IMR-90 (cell line): ENCODE measurements around the gene PRRC2A. TPM values are rescaled to one million over a fixed set of nuclear protein-coding genes. Genes with fewer than 3 reads are reported as not detected.

Experiments
- ATAC-seq: fragments of 200-7000 bp; cut with Tn5 transposase; 2 replicates; pipeline ENCODE4 v1.9.1; 2020; ENCODE audit warnings: low read depth, mild to moderate bottlenecking, moderate library complexity
- BruUV-seq: library from RNA; stranded (reverse); fragments of 400-500 nt; replicated peaks from 2 replicates; lab custom pipeline; 2021; lab: Mats Ljungman, UMichigan
- CTCF ChIA-PET: fragments of 300-600 bp; formaldehyde crosslinking; extraction: SDS; loops from one replicate; lab custom pipeline; 2021; ENCODE audit warnings: antibody characterized with exemption; lab: Yijun Ruan, JAX
- POLR2A ChIA-PET: fragments of 300-600 bp; sonication (Branson Sonifier 250); formaldehyde crosslinking; loops from one replicate; lab custom pipeline; 2022; ENCODE audit warnings: antibody characterized with exemption; ENCODE audit not compliant: unreplicated experiment; lab: Charles Lee
- DNase-seq: peaks from one replicate; pipeline ENCODE4 v3.0.0; 2013
- H2AFZ ChIP-seq: replicated peaks from 2 replicates; pipeline ENCODE3; 2013; ENCODE audit warnings: low read length, mild to moderate bottlenecking; ENCODE audit not compliant: poor library complexity
- H2AK5ac ChIP-seq: 2 replicates; pipeline ENCODE4 v1.6.1; 2013; ENCODE audit warnings: low read depth, low read length, inconsistent platforms
- H2AK9ac ChIP-seq: replicated peaks from 2 replicates; pipeline ENCODE3; 2013; ENCODE audit warnings: mild to moderate bottlenecking, low read depth, low read length, moderate library complexity; ENCODE audit not compliant: poor library complexity
- H2BK120ac ChIP-seq: 2 replicates; pipeline ENCODE4 v1.6.1; 2013; ENCODE audit warnings: low read depth, low read length, inconsistent platforms
- H2BK15ac ChIP-seq: 3 replicates; pipeline ENCODE4 v1.6.1; 2013; ENCODE audit warnings: low read depth, low read length, inconsistent platforms
- H2BK20ac ChIP-seq: 2 replicates; pipeline ENCODE4 v1.6.1; 2013; ENCODE audit warnings: low read depth, mild to moderate bottlenecking, inconsistent platforms, low read length, moderate library complexity
- H2BK5ac ChIP-seq: 2 replicates; pipeline ENCODE4 v1.6.1; 2013; ENCODE audit warnings: mild to moderate bottlenecking, low read depth, low read length, inconsistent platforms; ENCODE audit not compliant: poor library complexity, severe bottlenecking
- H3K14ac ChIP-seq: replicated peaks from 2 replicates; pipeline ENCODE4 v1.6.1; 2013; ENCODE audit warnings: low read depth, low read length, inconsistent platforms
- H3K18ac ChIP-seq: 2 replicates; pipeline ENCODE4 v1.6.1; 2013; ENCODE audit warnings: low read depth, low read length, control low read depth
- H3K23ac ChIP-seq: 2 replicates; pipeline ENCODE4 v1.6.1; 2013; ENCODE audit warnings: low read depth, low read length, inconsistent platforms
- H3K27ac ChIP-seq: 2 replicates; pipeline ENCODE4 v1.5.1; 2013; ENCODE audit warnings: mild to moderate bottlenecking, control low read depth, low read length; ENCODE audit not compliant: insufficient read depth
- H3K27me3 ChIP-seq: 2 replicates; pipeline ENCODE4 v1.6.1; 2013; ENCODE audit warnings: low read length; ENCODE audit not compliant: control insufficient read depth, insufficient read depth
- H3K36me3 ChIP-seq: 2 replicates; pipeline ENCODE4 v1.6.1; 2013; ENCODE audit warnings: low read length, mixed read lengths; ENCODE audit not compliant: control insufficient read depth, insufficient read depth
- H3K4ac ChIP-seq: 2 replicates; pipeline ENCODE4 v1.6.1; 2013; ENCODE audit warnings: low read depth, low read length, inconsistent platforms
- H3K4me1 ChIP-seq: 2 replicates; pipeline ENCODE4 v1.6.1; 2013; ENCODE audit warnings: low read length, mixed read lengths; ENCODE audit not compliant: control insufficient read depth, insufficient read depth
- H3K4me2 ChIP-seq: 2 replicates; pipeline ENCODE4 v1.6.1; 2013; ENCODE audit warnings: low read depth, mild to moderate bottlenecking, control low read depth, low read length, moderate library complexity
- H3K4me3 ChIP-seq: 2 replicates; pipeline ENCODE4 v1.5.1; 2013; ENCODE audit warnings: low read depth, mild to moderate bottlenecking, control low read depth, low read length, moderate library complexity; ENCODE audit not compliant: insufficient read depth
- H3K56ac ChIP-seq: 2 replicates; pipeline ENCODE4 v1.6.1; 2013; ENCODE audit warnings: low read length, inconsistent platforms; ENCODE audit not compliant: insufficient read depth; ENCODE audit errors: extremely low read depth
- H3K79me1 ChIP-seq, 2 experiments: 2 replicates each; pipeline ENCODE4 v1.6.1; 2013; ENCODE audit warnings: low read length in 2 of 2, inconsistent platforms in 1 of 2, low read depth in 1 of 2
- H3K9ac ChIP-seq: 2 replicates; pipeline ENCODE4 v1.6.1; 2013; ENCODE audit warnings: low read depth, low read length, control low read depth
- H3K9me1 ChIP-seq: 2 replicates; pipeline ENCODE4 v1.6.1; 2013; ENCODE audit warnings: low read length, inconsistent platforms; ENCODE audit not compliant: insufficient read depth
- H3K9me3 ChIP-seq: 2 replicates; pipeline ENCODE4 v1.6.1; 2013; ENCODE audit warnings: low read length; ENCODE audit not compliant: control insufficient read depth, insufficient read depth
- H4K20me1 ChIP-seq: 2 replicates; pipeline ENCODE4 v1.6.1; 2013; ENCODE audit warnings: low read length, inconsistent platforms; ENCODE audit not compliant: insufficient read depth
- H4K5ac ChIP-seq: 2 replicates; pipeline ENCODE4 v1.6.1; 2013; ENCODE audit warnings: mild to moderate bottlenecking, low read depth, low read length, control low read depth
- H4K8ac ChIP-seq, 2 experiments: 2 replicates each; pipeline ENCODE4 v1.6.1; 2013; ENCODE audit warnings: low read depth in 2 of 2, low read length in 2 of 2, control low read depth in 1 of 2, inconsistent platforms in 1 of 2
- H4K91ac ChIP-seq: 2 replicates; pipeline ENCODE4 v1.6.1; 2013; ENCODE audit warnings: low read depth, low read length, inconsistent platforms; ENCODE audit not compliant: insufficient read depth
- BHLHE40 ChIP-seq: fragments of 150-350 bp; IDR thresholded peaks from 2 replicates; pipeline ENCODE4 v1.6.1; 2016; ENCODE audit warnings: mild to moderate bottlenecking, low read depth, low read length
- CEBPB ChIP-seq: IDR thresholded peaks from 2 replicates; pipeline ENCODE4 v1.6.1; 2012; ENCODE audit warnings: low read depth, low read length, improper control_type of control experiment
- CHD1 ChIP-seq: IDR thresholded peaks from 2 replicates; pipeline ENCODE4 v1.6.1; 2012; ENCODE audit warnings: low read depth, low read length, improper control_type of control experiment
- FOS ChIP-seq: fragments of 150-350 bp; IDR thresholded peaks from 2 replicates; pipeline ENCODE4 v1.6.1; 2016; ENCODE audit warnings: low read depth, low read length
- MAFK ChIP-seq: IDR thresholded peaks from 2 replicates; pipeline ENCODE4 v1.6.1; 2012; ENCODE audit warnings: low read depth, low read length, improper control_type of control experiment
- MXI1 ChIP-seq: IDR thresholded peaks from 2 replicates; pipeline ENCODE4 v1.6.1; 2012; ENCODE audit warnings: low read depth, mild to moderate bottlenecking, low read length, moderate library complexity, borderline replicate concordance
- RCOR1 ChIP-seq: IDR thresholded peaks from 2 replicates; pipeline ENCODE4 v1.6.1; 2012; ENCODE audit warnings: mild to moderate bottlenecking, low read length, improper control_type of control experiment; ENCODE audit not compliant: insufficient replicate concordance
- RFX5 ChIP-seq: IDR thresholded peaks from 2 replicates; pipeline ENCODE4 v1.8.0; 2012; ENCODE audit warnings: low read depth, mild to moderate bottlenecking, low read length, moderate library complexity
- SMC3 ChIP-seq: fragments of 150-350 bp; IDR thresholded peaks from 2 replicates; pipeline ENCODE4 v1.6.1; 2016; ENCODE audit warnings: low read depth, mild to moderate bottlenecking, antibody characterized with exemption, low read length, moderate library complexity
- WGBS, 2 experiments: methylation state at CpG; one replicate each; pipeline versions ENCODE4 v1.1.5 to v1.1.7; 2013; ENCODE audit warnings: missing lambda C conversion rate in 2 of 2; ENCODE audit not compliant: insufficient read length in 1 of 2; ENCODE audit errors: extremely low coverage in 2 of 2; 5-methylcytosine and 5-hydroxymethylcytosine counted together
- dilution Hi-C: fragments of 300-500 bp; cut with HindIII; formaldehyde crosslinking; loops from one replicate; pipeline ENCODE4 v1.14.3; 2018; ENCODE audit warnings: low sequenced_read_pairs; ENCODE audit not compliant: unreplicated experiment
- in situ Hi-C: fragments of 300-500 bp; cut with MboI; formaldehyde crosslinking; loops from 3 replicates; pipeline ENCODE4 v1.14.3; 2019; ENCODE audit warnings: low sequenced_read_pairs, inconsistent platforms, mixed read lengths
- intact Hi-C: fragments of 100-400 bp; cut with micrococcal nuclease; formaldehyde crosslinking; loops from 2 replicates; pipeline ENCODE4 v1.10.0; 2022
- polyA plus RNA-seq, 3 experiments: library from polyadenylated mRNA; depleted of rRNA; stranded (reverse); fragments of >200 nt; gene quantifications; 2 replicates each; pipeline ENCODE4 v1.2.3, GENCODE V29; 2012; ENCODE audit warnings: low replicate concordance in 1 of 3
- total RNA-seq: library from RNA; depleted of rRNA; stranded (reverse); fragments of >200 nt; gene quantifications from 2 replicates; pipeline ENCODE4 v1.2.3, GENCODE V29; 2012
- TF ChIP-seq, protein P1 (sequence below): conservative IDR thresholded peaks from 2 replicates; pipeline ENCODE4 v1.5.1; 2012; ENCODE audit warnings: mild to moderate bottlenecking, low read depth, low read length, improper control_type of control experiment
- TF ChIP-seq, protein P2 (sequence below): fragments of 150-350 bp; IDR thresholded peaks from 2 replicates; pipeline ENCODE4 v1.6.1; 2017; ENCODE audit warnings: mild to moderate bottlenecking, antibody characterized with exemption, low read length, low read depth

PRRC2A gene
- total and polyA plus RNA-seq, 2 of the 4 experiments (the other 2 are of a cell fraction): 7.7 to 88.6 TPM

DNA sequence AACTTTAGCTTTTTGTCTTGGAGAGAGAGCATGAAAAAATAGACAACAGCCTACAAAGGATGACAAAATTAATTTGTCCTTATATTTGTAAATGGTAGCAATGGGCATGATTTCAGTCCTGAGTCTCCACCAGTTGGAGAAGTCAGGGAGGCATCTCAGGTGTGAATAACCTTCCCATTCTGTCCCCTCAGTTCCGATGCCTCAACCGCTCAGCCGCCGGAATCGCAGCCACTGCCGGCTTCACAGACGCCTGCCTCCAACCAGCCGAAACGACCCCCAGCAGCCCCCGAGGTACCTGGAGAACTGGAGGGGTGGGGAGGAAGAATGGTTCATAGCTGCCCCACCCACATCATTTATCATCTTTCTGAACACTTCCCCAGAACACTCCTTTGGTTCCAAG, 3.6 kb downstream of the PRRC2A start:
- Histone ChIP-seq H3K9me1 (peaks cover 6% of the 10 kb centered on the region), H2BK15ac (no peak overlapping the region), H2AK5ac (no peak overlapping the region), H3K79me1 (peaks cover 23 to 66% of the 10 kb centered on the region in 2 experiments), H3K14ac (no peak overlapping the region), H3K4me1 (no peaks in the 10 kb centered on the region), H3K4ac (no peak overlapping the region), H3K4me2 (no peak overlapping the region), H3K36me3 (peaks cover 58% of the 10 kb centered on the region), H2AFZ (no peak overlapping the region), H3K27me3 (no peaks in the 10 kb centered on the region), H3K56ac (no peak overlapping the region), H4K5ac (no peak overlapping the region), H3K27ac (no peak overlapping the region), H2AK9ac (no peak overlapping the region), H3K18ac (no peak overlapping the region), H4K20me1 (peaks cover 55% of the 10 kb centered on the region), H2BK20ac (no peak overlapping the region), H3K9ac (no peak overlapping the region), H3K23ac (no peak overlapping the region), H3K4me3 (no peak overlapping the region), H2BK5ac (no peak overlapping the region), H3K9me3 (no peaks in the 10 kb centered on the region), H4K8ac (no peak overlapping the region), H2BK120ac (no peak overlapping the region), H4K91ac (no peak overlapping the region)
- dilution Hi-C loops: no loop called here
- no TSS peak for BruUV-seq
- TF ChIP-seq, protein P1, sequence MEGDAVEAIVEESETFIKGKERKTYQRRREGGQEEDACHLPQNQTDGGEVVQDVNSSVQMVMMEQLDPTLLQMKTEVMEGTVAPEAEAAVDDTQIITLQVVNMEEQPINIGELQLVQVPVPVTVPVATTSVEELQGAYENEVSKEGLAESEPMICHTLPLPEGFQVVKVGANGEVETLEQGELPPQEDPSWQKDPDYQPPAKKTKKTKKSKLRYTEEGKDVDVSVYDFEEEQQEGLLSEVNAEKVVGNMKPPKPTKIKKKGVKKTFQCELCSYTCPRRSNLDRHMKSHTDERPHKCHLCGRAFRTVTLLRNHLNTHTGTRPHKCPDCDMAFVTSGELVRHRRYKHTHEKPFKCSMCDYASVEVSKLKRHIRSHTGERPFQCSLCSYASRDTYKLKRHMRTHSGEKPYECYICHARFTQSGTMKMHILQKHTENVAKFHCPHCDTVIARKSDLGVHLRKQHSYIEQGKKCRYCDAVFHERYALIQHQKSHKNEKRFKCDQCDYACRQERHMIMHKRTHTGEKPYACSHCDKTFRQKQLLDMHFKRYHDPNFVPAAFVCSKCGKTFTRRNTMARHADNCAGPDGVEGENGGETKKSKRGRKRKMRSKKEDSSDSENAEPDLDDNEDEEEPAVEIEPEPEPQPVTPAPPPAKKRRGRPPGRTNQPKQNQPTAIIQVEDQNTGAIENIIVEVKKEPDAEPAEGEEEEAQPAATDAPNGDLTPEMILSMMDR: no peak
- TF ChIP-seq CEBPB (no peak), CHD1 (no peak), FOS (no peak), RCOR1 (no peak), RFX5 (no peak), MAFK (no peak), SMC3 (no peak), MXI1 (no peak), BHLHE40 (no peak)
- TF ChIP-seq, protein P2, sequence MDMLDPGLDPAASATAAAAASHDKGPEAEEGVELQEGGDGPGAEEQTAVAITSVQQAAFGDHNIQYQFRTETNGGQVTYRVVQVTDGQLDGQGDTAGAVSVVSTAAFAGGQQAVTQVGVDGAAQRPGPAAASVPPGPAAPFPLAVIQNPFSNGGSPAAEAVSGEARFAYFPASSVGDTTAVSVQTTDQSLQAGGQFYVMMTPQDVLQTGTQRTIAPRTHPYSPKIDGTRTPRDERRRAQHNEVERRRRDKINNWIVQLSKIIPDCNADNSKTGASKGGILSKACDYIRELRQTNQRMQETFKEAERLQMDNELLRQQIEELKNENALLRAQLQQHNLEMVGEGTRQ: no peak
- in situ Hi-C loops: no loop called here
- ATAC-seq (no peak), DNase-seq (no peak)
- CTCF ChIA-PET: no interaction called here
- POLR2A ChIA-PET: interaction anchor here (0.6 kb wide), 1 partner anchor 274 kb away, joined by 3 read pairs; no protein-coding TSS in a partner anchor
- WGBS, 2 experiments: no CpG with 5 or more reads among the region's 10 CpGs
- intact Hi-C loops: no loop called here
